HG02623 (cell line): ENCODE data around the gene LZTR1.

Experiments
- ATAC-seq: cut with Tn5 transposase; IDR thresholded peaks from one replicate; pipeline ENCODE4 v1.9.1; 2021; ENCODE audit warnings: moderate library complexity; ENCODE audit not compliant: unreplicated experiment

Gene LZTR1

GRCh38 chr22:20979940-20980453 lies 2.1 kb upstream of the LZTR1 start:
- ATAC-seq, result no peak

GRCh38 chr22:20980523-20980922 lies 1.6 kb upstream of the LZTR1 start:
- ATAC-seq, result no peak

DNA sequence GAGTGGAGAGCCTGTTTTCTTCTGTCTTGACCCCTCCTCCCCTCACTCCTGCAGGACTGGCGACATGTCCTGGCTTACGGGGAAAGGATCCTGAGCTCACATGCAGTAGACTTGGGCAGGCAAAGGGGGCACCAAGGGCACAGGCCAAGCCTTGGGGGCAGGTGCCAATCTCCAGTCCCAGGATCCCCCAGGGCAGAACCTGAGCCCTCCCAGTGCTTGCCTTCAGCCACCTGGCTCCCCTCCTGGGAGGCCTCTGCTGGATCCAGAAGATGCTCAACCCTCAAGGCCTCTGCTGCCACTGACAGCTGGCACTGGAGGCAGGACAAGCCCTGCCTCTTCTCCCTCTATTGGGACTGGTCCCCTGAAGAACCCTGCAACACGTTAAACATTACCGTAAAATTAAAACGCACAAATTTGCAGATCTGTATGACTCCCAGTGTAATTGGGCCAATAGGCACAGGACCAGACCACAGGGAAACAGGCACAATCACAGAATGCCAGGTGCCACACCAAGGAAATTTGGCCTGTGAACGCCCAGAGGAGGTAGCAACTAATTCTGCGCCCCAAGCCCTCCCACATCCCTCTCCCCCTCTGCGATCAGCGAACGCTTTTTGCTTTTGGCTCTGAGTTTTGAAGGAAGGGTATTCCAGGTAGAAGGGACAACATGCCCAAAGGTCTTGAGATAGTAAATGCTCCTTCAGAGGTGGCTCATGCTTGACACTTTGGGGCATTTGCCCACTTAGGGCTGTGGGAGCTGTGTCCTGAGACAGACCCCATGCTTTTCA lies 967 bp upstream of the LZTR1 start:
- ATAC-seq, result no peak

DNA sequence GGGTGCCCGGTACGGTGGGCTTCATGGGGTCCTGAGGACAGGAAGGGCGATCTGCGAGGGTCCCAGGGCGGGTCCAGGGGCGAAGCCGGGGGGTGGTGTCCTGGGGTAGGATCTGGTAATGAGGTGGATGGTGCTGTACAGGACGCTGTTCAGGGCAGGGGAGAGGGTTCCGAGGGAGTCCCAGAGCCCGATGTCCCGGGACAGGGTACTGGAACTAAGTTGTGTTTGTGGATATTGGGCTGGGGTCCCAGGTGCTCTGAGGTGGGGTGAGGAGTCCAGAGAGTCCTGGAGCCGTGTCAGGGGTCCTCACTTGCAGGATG lies 426 bp downstream of the LZTR1 start:
- ATAC-seq, result peak; percentile 6

DNA sequence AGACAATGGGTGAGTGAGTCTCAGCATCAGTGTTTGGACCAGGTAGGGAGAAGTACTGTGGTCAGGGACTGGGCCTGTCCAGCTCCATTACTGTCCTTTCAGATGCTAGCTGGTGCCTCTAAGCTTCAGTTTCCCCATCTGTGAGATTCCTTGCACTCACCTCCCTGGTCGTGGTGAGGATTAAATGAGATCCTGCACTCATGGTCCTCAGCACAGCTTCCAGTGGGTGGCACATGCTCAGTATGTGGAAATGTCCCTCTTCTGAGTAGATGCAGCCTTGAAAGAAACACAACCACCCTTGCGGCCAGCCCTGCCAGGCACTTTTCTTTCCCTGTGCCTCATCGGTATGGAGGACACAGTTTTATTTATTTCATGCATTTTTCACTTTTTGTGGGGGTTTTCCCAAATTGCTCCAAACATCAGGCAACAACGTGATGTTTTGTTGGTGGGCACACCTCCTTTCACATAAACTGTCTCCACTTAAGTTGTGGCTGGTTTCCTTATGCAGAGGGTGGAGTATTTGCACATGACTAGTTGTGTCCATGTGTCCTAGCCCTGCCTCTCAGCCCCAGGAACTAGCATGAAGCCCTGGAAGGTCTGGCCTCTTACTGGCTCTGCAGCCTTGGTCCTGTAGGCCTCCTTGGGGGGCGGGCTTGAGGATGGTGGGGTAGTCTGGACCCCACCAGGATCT lies 1.1 kb downstream of the LZTR1 start:
- ATAC-seq, result no peak

- no peak for ATAC-seq
Observed at GRCh38 chr22:20985720-20986119, 3.6 kb downstream of the LZTR1 start.

DNA sequence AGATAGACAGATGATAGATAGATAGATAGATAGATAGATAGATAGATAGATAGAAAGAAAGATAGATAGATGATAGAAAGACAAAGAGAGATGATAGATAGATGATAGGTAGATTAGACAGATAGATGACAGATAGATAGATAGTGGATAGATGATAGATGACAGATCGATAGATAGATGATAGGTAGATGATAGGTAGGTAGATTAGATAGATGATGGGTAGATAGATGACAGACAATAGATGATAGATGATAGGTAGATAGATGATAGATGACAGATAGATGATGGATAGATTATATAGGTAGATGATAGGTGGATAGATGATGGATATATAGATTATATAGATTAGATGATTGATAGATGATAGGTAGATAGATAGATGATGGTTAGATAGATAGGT lies 4.3 kb downstream of the LZTR1 start:
- no peak for ATAC-seq

GRCh38 chr22:20987375-20987774 lies 5.3 kb downstream of the LZTR1 start:
- no peak for ATAC-seq

DNA sequence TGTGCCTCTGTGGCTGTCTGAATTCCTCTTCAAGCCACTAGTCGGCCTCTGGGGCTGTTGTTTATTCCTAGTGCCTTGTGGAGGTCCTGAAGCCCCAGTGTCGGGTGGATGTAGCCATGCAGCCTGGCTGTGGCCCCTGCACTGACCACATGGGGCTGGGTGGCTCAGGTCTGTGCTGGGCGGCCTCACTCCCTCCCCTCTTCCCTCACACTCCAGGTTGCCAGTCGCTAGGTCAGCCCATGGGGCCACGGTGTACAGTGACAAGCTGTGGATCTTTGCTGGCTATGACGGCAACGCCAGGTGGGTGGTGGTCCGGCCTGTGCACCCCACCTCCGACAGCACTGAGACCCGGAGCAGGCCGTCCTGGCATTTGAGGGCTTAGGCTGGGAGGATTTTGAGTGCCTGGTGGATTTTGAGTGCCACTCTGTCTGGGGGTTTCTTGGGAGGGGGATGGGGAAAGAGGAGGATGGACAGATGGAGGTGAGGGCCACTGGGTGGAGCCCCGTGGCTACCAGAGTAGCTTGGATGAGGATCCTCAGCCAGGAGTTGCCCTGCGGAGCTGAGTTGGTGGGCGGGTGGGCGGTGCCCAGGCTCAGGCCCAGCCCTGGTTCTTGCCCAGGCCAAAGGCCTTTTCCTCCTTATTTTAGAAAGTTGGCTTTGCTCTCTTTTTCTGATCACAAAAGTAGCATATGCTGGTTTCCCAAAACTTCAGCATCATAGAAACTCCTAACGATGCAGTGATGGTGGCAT lies 6.7 kb downstream of the LZTR1 start:
- ATAC-seq, result no peak

GRCh38 chr22:20989323-20990138 lies 7.4 kb downstream of the LZTR1 start:
- no peak for ATAC-seq

GRCh38 chr22:20990184-20991180 lies 8.4 kb downstream of the LZTR1 start:
- no peak for ATAC-seq

GRCh38 chr22:20991252-20992055 lies 9.4 kb downstream of the LZTR1 start:
- no peak for ATAC-seq

- no peak for ATAC-seq
Observed at GRCh38 chr22:20992056-20992442, 10.0 kb downstream of the LZTR1 start.

DNA sequence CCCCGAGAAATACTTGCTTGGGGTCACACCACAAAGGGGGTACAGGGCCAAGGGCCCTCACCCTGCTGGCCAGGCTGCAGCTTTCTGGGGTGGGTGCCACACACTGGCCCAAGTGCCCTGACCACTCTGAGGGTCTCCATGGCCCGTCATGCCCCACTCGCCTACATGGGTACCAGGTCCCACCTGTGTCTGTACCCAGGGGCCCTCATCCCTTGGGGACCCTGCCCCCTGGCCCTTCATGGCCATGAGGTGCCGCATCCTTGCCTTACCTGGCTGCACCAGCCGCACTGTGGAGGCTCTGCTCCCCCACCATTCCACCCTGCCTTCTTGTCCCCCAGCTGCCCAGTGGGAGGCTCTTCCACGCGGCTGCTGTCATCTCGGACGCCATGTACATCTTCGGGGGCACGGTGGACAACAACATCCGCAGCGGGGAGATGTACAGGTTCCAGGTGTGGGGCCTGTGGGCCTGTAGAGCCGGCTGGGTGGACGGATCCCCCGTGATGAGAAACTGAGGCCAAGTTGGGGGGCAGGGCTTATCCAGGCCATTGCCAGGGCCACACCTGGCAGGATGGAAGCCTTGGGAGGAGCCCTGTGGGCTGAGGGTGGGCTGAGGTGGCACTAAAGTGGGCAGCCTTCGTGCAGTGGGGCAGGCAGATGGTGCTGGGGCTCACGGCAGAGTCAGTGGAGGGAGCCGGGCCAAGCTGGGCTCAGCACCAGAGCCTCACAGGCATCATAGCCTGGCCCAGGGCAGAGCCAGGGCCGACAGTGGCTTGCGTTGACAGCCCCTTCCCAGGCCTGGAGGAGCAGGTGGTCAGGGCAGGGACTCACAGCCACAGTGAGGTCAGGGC lies 10.6 kb downstream of the LZTR1 start:
- no peak for ATAC-seq

GRCh38 chr22:20993304-20994127 lies 11.4 kb downstream of the LZTR1 start:
- ATAC-seq, result no peak

DNA sequence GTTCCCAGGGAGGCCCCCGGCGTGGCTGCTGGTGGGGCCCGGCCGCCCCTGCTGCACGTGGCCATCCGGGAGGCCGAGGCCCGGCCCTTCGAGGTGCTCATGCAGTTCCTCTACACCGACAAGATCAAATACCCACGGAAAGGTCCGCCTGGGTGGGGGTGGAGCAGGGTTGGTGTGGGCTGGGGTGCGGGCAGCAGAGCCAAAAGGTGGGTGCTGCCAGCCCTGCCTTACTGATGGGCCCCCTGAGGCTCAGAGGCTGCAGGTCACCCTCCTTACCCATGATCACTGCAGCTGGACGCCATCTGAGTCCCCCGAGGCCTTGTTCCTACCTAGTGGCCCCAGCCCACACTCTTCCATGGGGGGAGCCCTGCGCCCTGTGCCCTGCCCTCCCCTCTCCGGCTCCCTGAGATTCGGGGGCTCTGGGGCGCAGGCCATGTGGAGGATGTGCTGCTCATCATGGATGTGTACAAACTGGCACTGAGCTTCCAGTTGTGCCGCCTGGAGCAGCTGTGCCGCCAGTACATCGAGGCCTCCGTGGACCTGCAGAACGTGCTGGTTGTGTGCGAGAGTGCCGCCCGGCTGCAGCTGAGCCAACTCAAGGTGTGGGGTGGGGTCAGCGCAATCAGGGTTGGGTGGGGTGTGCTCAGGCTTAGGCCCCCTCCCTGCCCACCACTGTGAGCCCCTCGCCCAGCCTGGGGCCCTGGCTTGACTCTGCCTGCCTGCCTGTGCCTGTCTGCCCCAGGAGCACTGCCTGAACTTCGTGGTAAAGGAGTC lies 12.2 kb downstream of the LZTR1 start:
- no peak for ATAC-seq

DNA sequence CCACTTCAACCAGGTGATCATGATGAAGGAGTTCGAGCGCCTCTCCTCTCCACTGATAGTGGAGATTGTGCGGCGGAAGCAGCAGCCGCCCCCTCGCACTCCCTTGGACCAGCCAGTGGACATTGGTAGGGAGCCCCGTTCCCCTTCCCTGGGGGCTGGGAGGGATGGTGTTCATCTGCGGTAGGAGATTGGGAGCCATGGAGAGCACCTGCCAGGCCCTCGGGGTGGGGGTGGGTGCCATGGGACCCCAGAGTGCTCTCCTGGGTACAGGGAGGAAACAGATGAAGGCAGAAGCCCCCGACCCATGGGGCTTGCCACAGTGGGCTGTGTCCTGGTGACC lies 12.8 kb downstream of the LZTR1 start:
- ATAC-seq, result no peak
